NK-92 treated with Interleukin-12 subunit alpha and Interleukin-12 subunit beta, amount 100 ng/mL, for 24 hours (cell line): ENCODE measurements around the gene ITLN2.
"Not testable (repeated sequence)": the region's sequence is repeated elsewhere in the genome, so short reads cannot be mapped to it uniquely, and the experiment has no call there.

Source experiments
- DNase-seq: peaks from one replicate; lab custom pipeline; 2025; lab: John Stamatoyannopoulos, UW

The ITLN2 gene

DNA sequence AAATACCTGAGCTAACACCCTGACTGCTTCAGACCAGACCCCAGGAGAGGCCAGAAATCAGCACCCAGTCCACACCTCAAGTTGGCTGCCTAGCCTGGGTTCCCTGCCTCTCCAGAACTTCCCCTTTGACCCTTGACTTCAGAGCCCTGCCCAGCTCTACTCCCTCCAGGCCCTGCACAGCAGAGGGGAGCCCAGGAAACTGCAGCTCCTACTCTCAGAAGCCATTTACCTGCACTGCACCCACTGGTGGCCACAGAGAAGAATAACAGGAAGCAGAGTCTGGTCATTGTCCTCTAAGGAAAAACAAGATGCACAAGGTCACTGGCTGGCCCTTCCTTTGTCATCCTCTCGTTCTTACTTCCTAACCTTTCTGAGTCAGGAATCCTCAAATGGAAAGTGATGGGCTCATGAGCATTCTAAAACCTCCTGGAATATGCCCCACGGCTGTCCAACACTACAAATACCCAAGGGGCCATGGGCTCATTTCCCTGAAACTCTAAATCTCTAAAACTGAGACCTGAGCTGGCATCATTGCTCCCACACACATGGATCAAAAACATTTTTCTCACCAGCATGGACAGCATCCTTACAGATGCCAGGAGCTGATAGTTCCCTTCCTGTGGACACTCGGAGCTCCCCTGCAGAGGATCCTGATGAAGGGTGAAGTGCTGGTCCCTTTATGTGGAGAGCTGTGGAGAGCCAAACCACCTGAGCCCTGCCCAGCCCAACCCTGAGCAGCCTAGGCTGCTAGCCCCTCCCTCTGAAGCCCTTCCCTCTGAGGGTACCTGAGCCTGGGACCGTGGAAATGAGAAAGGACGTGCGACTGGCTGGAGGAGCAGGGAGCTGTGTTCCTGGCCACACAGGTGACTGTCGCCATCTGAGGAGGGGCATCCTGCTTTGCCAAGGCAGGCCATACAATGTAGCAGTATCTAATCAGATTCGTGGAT lies at the start of gene ITLN2:
Gene ITLN2 (minus strand): TSS at position 652 of the 947 bp plus-strand sequence. CDS start 68 bp downstream, at position 584.
- peak; percentile 35 for DNase-seq

DNA sequence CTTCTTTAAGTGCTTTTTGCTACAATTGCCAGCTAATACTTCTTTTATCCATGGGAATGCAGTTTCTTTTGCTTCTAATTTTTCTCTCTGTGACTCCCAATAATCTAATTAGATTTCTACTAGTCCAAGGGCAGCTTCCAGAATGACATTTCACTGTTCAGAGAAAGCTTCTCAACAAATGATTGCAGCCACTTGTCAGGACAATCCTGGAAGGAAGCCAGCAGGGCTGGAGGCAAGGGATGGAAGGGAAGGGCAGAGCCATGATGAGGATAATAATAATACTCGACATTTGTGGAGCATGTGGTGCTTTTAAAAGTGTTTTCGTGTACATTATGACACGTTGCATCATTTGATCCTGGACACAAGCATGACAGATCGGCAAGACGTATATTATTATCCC lies 46.9 kb upstream of the ITLN2 start:
- DNase-seq = no peak

DNA sequence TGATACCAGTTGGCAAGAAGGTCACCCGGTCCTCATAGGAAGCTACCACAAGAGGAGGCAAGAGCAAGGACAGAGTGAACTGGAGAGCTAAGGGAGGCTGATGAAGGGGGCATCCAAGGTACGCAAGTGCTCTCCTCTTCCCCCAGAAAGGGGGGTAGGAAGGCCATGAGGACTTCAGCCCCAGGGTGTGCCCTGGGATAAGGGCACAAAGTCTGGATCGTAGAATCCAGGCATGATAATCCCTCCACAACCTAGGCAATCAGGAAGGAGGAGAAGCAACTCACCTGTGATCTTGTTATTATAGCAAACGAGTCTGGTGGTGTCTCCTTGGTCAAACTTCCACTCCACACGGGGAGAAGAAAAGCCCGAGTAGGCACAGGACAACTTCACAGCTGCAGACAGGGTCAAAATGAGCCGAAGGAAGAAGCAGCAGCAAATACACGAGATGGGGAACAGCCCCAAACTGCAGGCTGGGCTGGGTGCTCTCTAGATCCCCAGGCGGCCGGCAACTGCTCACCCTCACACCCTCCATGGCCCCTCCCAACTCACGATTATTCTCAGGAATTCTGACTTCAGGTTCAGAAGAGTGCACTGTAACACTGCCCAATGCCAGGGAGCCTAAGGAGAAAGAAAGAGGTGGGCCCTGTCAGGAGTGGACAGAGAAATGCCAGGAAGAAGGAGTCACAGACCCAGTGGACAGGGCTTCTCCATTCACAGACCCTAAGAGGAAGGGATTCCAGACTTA lies 46.3 kb upstream of the ITLN2 start:
- DNase-seq = no peak

DNA sequence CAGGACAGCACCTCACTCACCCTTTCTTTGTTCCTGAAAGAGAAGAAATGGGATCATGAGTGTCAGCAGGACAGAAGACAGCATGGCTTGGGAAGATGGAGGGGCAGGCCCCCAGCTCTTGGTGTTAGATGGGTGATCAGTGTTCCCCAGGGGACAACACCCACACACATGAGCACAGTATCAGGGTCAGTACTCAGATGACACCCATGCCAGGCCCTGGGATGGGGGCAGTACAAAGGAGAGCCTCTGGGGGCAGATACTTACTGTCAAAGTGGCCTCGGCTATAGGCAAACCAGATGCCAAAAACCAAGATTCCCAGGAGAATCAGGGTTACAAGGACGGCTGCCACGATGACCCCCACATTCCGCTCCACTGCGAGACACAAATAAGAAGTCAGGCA lies 44.8 kb upstream of the ITLN2 start:
- DNase-seq = no peak

DNA sequence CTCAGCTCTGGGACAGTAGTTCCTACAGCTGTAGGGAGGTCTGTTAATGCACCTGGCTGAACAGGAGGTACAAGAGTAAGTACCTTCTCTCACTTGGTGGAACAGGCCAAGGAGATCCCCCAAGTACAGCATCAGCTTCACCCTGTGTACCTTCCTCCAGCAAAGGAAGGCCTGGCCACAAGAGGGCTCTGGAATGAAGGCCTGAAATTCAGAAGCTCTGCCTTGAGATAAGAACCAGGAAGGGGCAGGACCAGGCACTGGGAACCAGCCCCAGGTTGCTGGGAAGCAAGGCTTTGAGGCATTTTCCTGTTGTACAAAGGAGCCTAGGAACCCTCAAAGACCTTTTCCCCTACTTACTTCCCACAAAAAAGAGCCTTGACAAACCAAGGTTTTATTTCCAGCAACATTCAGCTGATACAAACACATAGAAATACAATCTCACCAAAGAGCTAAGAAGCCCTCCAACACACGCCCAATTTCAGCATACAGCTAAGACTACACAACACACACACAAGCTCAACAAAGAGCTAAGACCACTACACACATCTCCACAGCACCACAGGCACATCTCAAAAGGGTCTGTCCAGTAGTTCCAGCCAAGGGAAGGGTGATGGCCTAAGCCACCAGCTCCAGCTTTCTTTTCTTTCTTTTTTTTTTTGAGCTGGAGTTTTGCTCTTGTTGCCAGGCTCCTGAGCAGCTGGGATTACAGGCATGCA lies 42.9 kb upstream of the ITLN2 start:
- peak; percentile 14 for DNase-seq

DNA sequence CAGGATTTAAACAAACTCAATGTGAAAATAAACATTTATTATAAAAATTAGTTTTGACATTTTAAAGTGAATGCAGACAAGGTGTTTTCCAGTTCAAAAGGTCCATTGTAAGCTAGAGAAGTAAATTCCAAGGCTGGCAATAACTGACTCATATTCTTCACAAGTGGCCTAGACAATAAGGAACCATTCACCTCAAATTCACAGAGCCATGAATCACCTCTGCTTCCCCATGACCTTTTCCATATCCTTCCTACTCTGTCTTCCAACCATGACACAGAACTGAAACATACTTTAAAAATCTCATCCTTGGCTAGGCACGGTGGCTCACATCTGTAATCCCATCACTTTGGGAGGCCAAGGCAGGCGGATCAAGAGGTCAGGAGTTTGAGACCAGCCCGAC lies 41.6 kb upstream of the ITLN2 start:
- DNase-seq = no peak

DNA sequence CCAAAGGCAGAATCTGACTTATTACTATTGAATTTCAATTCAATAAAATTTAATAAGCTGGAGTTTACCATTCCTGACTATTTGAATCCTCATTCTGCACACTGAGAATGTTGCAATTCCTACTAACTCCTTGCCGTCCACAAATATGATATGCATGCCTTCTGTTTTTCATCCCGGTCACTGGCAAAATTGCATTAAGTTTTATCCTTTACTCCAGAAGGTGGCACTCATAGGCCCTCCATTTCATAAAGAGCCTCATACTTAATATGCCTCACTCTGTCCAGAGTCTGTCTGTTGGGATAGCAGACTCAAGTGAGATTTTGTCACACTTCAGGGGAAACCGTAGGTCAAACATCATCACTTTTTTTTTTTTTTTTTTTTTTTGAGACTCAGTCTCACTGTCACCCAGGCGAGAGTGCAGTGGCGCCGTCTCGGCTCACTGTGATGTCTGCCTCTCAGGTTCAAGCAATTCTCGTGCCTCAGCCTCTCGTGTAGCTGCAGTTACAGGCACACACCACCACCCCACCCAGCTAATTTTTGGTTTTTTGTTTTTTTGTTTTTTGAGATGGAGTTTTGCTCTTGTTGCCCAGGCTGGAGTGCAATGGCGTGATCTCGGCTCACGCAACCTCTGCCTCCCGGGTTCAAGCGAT lies 39.1 kb upstream of the ITLN2 start:
- no peak for DNase-seq

DNA sequence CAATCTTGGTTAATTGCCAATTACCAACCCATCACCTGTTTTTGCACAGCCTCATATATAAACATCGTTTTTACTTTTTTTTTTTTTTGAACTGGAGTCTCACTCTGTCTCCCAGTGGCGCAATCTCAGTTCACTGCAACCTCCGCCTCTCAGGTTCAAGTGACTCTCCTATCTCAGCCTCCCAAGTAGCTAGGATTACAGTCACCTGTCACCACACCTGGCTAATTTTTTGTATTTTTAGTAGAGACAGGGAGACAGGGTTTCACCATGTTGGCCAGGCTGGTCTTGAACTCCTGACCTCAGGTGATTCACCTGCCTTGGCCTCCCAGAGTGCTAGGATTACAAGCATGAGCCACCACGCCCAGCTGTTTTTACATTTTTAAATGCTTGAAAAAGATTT lies 37.4 kb upstream of the ITLN2 start:
- DNase-seq = not testable (repeated sequence)

DNA sequence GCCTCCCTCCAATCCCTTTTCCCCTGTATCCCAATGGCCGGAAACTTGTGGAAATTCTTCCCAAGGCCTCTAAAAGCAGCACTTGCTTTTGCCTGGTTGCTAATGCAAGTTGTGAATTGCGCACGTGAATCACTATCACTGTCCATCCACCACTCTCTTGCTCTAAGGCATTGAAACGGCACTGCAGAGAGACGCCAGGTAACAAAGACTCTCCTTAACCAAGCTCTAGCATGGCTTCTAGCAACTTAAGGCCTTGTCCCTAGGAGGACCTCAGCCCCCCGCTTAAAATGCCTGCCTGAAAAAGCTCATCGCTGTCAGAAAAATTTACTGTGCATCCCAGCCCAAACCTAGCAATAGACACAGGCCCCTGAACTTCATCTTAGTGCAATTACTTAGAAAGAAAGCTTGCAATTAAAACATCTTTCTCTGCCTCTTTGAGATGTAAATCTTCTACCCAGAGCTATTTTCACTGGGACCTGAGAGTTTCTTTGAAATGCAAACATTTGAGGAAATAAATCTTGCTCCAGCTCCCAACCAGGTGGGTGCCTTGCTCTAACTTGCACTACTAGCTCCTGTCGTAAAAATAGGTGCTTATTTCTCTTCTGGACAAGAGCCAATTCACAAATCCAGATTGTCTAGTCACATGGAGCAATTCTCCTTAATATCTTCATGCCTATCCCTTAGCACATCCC lies 32.9 kb upstream of the ITLN2 start:
- no peak for DNase-seq

DNA sequence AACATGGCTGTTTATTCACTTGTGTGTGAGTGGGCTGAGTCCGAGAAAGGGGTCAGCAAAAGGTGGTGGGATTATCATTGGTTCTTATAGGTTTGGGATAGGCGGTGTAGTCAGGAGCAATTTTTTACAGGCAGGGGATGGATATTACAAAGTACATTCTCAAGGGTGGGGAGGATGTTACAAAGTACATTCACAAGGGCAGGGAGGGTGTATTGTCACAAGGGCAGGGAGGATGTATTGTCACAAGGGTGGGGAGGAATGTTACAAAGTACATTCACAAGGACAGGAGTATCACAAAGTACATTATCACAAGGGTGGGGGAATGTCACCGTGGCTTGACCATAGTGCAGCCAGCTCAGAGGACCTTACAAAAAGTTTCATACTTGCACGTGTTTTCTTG lies 31.1 kb upstream of the ITLN2 start:
- no peak for DNase-seq

DNA sequence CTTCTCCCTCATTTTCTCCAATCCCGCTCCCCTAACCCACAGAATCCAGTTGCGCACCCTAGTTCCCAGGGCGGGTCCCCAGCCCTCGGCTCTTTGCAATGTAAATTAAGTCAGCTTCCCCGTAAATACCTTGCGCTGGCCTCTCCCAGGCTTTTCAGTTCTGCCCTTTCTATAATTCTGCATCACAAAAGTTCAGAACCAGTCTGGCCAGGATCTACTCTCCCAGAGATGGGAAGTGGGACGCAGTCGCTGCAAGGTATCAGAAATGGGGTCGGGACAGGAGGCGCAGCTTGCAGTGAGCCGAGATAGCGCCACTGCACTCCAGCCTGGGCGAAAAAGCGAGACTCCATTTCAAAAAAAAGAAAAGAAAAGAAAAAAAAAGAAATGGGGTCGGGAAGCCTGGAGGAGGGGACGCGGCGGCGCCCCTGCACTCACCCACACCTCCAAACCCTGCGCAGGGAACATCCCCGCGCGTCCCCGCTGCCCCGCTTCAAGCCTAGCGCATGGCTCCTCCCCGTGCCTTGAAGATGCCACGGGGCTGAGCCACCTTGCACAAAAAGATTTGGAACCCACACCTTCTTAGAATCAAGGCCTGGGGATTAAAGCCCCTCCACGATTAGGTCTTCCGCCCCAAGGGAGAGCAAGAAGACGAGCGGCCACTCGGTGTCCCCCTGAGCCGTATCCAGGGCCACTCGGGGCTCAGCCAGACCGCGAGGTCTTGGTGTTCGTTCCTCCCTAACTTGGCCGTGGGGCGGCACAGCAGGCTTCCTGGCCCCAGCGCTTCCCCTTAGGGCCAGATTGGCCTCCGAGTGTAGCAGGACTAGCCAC lies 27.2 kb upstream of the ITLN2 start:
- no peak for DNase-seq

DNA sequence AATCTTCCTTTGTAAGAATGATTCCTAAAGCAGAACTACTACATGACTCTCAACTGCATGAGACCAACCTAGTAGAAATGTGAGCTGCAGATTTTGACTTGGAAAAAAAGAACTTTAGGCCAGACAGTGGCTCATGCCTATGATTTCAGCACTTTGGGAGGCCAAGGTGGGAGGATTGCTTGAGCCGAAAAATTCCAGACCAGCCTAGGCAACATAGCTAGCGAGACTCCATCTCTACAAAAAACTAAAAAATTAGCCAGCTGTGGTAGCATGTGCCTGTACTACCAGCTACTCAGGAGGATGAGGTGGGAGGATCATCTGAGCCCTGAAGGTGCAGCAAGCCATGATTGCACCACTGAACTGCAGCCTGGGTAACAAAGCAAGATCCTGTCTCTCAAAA lies 24.7 kb upstream of the ITLN2 start:
- DNase-seq = no peak

DNA sequence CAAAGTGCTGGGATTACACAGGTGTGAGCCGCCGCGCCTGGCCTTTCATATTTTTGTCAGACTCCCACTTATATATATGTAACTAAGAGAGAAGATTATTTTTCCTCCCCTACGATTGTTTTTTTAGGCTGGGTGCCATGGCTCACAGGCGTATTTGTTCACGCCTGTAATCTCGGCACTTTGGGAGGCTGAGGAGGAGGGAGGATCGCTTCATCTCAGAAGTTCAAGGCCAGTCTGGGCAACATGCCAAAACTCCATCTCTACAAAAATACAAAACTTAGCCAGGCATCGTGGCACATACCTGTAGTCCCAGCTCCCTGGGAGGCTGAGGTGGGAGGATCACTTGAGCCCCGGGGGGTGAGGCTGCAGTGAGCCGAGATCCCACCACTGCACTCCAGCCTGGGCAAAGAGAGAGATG lies 23.9 kb upstream of the ITLN2 start:
- no peak for DNase-seq

DNA sequence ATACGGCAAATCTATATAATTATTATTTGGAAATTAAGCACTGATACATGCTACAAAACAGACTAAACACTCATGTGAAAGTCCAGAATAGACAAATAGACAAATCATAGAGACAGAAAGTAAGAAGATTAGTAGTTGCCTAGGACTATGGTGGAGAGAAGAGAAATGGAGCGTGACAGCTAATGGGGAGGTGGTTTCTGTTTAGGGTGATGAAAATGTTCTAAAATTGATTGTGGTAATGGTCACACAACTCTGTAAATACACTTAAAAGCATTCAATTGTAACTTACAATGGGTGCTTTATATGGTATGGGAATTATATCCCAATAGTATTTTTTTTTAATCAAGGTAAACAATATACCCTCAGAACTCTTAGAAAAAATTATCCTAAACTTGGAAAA lies 20.4 kb upstream of the ITLN2 start:
- DNase-seq = no peak

DNA sequence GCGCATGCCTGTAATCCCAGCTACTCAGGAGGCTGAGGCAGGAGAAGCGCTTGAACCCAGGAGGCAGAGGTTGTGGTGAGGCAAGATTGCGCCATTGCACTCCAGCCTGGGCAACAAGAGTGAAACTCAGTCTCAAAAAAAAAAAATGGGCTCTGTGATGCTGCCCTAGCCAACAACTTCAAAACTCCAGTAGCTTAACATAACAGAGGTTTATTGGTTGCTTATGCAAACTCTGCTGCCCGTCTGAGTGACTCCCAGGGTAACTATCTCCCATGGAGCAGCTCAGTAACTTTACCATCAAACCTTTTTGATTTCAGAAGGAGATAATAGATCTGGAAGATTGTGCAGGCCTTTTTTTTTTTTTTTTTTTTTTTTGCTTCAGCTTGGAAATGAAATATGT lies 18.9 kb upstream of the ITLN2 start:
- no peak for DNase-seq

DNA sequence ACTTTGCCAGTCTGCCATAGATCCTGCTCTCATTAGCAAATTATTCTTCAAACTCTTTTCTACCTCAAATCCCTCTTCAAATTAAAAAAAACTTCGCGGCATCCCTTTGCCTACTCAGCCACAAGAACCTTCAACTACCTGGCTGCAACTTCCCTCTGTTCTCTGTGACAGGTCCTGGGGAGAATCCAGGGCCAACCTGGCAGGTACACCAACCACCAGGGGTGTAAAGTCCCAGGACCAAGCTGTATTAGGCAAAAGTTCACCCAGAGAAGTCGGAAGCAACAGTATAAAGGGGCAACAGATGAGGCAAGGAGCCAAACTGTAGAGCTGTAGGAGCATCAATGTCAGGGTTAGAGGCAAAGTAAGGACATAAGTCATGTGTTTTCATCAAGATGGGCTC lies 18.3 kb upstream of the ITLN2 start:
- no peak for DNase-seq

DNA sequence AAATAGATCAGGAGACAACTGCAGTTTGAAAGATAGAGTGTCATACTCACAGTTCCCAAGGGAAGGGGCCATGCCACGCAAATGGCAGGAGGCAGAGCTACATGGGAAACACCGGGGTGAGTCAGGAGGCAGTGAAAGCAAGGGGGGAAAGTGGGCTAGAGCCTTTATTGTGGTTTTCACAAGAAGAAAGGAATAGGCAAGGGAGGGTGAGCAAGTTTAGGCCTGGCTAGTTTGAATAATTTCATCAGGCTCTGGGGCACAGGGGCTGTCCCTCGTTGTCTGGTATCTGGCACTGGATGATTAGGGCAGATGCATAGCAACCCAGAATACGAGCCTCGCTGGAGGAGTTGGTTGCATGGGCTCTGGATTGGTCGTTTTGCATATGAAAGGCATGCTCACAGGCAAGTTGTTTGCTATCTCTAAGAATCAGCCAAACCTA lies 17.0 kb upstream of the ITLN2 start:
- DNase-seq = no peak

DNA sequence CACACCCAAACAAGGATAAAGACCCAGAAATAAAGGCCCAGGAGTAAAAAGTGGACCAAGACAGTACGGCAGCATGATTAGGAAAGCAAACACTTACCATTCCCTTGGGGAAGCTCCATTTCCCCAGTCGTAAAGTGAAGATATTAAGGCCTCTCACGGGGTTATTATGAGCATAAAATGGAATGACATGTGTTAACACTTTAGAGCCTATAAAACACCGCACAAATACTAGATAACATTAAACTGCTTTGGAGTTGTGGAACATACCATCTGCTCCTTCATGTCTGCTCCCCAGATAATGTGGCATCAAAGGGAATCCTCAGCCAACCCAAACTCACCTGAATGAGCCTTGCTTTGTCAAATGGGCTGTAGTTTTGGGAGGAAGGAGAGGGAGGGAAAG lies 8.9 kb upstream of the ITLN2 start:
- DNase-seq = no peak

DNA sequence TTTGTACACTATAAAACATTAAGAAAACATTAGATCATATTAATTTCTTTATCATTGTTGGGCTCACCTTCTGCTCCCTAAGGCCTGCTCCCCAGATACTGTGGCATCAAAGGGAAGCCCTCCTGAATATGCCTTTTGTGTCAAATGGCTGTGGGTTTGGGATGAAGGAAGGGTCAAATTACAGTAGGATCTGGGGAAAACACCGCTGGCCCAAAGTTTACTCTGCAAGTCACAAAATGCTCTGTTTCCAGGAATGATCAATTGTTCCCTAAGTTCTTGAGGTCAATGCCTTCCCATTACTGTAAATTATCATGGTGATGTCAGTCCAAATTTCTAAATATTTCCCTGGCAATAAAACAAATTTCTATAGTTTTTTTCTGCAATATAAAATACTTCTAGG lies 6.8 kb upstream of the ITLN2 start:
- no peak for DNase-seq

DNA sequence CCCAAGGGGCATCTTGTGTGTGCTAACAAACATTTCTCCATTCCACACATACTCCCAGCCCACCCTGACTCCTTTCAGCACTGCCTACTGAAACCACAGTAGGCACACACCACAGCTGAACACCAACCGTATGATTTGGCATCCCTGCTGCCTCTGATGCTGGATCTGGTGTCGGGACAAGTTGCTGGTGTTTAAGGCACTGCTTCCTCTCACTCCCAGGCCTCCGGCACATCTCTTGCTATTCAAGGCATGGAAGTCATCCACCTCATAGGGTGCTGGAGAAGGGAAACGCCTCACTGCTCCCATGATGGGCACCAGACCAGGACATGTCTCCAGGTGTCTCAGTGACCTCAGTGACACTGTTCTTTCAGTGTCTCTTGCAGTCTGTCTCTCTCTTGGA lies 2.4 kb upstream of the ITLN2 start:
- no peak for DNase-seq

DNA sequence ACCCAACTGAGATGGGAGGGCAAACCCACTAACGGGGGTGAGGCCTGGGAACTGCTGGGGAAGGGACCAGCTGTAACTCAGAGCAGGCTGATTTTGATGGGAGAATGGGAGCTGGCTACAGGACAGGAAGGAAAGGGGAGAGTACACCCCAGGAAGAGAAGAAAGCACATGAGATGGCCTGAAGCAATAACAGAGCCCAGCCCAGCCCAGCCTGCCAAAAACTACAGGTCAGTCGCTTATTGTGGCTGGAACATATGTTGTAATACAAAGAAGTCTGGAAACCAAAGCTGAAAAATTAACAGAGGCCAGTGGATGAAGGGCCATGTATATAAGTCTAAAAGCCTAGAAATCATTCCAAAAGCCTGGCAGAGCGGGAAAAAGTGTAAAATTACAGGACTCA lies 1.6 kb downstream of the ITLN2 start:
- no peak for DNase-seq
